Activated naive CD4-positive, alpha-beta T cell treated with Interleukin-2 at 50 U/mL for 16 hours (primary cell): Measurements from ENCODE around the gene GABBR2.
"Not testable (repeated sequence)": the region's sequence is repeated elsewhere in the genome, so short reads cannot be mapped to it uniquely, and the experiment has no call there.

Experiments
- DNase-seq: peaks from one replicate; pipeline ENCODE4 v3.0.0-alpha.2; 2020

Gene GABBR2

DNA sequence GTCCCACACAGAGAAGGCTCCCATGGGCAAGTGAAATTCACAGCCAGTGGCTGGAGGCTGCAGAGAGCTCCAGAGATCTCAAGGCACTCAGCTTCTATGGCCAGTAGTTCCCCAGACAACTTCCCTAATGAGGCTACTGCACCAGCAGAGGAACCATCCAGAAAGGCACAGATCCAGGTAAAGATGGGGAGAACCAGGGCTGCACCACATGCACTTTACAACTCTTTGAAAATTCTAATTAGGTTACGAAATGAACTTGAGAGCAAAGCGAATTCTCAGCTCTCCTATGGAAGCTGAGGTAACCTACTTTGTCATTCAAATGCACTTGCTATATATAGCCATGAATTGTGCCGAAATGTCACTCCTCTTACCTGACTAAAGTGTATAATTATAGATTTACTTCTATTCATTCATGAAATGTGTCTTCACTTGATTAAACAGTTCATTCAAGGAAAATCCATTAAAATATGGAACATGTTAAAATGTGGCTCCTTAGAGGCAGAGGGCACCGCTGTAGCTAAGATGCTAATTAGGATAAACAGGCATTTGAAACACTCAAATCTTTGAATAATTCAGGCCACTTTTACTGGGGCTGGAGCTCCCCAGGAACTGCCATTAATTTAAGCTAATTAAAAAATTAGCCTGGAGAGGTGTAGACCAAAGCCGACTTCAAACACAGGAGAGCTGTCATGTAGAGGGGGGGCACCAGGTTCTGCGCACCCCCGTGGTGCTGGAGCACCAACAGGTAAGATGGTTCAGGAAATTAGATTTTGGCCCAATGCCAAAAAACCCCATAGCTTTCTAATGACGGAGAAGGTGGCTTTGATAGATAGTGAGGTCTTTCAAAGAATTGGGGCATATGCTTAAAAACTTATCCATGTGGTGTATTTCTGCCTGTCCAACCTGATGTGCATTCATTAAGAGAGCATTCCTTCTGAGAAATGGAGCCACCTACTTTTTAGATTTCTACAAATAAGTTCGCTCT, 204.1 kb downstream of the GABBR2 start:
- DNase-seq, result no peak

DNA sequence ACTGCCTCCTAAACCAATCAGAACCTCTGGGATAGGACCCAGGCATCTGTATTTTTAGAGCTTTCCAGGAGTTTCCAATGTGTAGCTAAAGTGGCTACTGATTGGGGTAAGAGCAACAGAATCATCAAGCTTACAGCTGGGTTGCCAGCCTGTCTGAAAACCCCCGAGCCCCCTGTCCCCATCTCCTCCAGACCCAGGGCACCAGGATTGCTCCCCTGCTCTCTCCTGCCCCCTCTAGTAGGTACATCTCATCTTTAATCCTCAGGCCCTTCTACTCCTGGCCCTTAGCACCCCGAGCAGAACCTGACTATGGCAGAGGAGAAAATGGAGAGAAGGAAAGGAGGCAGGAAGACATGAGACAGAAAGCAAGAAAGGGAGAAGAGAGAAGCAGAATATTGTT, 204.9 kb downstream of the GABBR2 start:
- DNase-seq, result no peak

DNA sequence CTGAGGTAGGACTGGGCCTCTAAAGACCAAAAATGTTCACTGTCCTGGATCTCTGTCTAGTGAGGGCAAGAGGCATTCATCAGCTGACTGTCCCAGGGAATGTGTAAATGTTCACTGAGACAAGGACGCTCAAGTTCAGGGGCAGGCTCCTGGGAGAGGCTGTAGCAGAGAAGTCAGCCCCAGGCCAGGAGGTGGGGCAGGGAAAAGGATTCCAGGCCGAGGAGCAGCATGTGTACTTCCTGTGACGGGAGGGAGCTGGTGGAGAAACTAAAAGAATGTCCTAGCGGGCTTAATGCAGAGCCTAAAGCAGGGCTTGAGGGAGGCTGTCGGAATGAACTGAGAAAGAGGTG, 205.8 kb downstream of the GABBR2 start:
- DNase-seq, result no peak

DNA sequence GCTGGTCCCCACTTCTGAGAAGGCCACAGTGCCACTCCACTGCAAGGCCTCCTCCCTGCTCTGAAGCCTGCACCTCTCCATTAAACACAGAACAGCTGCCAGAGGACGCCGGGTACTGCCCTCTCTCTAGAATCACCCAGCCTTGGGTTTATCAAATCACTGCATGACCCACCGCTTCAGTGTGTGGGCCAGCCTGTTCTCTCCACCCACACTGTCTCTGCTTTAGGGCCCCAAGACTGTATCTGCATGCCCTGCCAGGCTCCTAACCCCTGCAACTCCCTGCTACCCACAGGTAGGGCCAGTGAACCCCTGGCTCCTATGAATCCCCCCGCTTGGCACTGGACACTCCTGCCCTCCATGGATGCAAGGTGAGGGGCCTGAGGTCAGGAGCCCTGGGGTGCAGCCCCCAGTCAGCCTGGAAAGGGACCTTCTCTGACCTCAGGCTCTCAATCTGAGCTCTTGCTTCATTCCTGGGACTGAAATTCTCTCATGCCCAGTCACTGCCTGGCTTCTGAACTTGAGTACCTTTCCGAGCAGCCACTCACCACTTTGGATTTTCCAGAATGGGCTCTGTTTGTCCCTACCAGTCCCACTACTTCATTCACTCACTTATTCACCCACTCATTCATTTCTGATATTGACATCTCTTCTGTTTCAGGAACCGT, 206.3 kb downstream of the GABBR2 start:
- no peak for DNase-seq

DNA sequence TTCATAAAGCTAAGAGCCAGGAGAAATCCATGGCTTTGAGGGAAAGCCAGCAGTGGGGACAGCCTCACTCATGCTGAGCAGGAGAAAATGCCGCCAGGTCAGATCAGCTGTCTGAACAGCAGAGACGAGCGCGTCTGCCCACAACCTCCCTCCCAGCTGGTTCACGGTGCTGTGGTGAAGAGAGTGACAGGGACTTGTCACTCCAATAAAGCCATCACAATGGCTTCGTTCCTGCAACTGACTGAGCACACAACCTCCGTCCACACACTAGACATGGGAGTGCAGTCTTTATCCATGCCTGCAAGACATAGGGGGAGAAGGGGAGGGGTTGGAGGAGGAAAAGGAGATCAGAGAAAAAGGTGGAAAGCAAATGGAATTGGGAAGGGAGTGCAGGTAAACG, 206.9 kb downstream of the GABBR2 start:
- DNase-seq, result no peak

DNA sequence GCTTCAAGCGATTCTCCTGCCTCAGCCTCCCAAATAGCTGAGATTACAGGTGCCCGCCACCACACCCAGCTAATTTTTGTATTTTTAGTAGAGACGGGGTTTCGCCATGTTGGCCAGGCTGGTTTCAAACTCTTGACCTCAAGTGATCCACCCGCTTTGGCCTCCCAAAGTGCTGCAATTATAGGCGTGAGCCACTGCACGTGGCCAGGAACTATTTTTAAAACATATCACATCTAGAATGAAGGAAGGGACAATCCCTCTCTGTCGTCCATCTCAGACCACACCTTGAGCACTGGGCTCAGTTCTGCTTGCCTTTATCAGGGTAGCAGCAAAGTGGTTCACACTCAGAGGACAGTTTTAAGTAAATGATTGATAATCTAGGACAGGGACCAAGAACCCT, 207.5 kb downstream of the GABBR2 start:
- not testable (repeated sequence) for DNase-seq

DNA sequence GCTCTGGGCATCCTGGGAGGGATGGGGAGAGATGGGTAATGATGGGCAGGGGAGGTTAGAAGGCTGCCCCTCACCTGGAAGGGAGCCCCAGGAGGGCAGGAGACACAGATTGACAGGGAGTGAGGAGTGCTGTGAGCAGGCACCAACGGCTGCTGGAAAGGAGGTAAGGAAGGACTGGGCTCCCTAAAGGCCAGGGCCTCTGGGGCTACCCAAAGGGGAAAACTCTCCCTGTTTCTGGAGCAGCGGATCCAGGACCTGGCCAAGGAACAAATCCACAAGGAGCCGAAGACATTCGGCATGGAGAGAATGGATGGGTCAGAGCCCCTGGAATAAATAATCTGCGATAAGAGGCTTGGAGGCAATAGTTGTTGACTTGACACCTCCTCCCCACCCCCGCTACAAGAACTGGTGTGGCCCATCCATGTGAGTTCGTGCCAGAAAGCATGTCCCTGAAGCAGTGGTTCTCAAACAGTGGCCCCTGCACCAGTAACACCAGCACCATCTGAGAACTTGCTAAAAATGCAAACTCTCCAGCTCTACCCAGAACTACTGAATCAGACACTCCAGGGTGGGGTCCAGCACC, 208.3 kb downstream of the GABBR2 start:
- DNase-seq, result no peak

DNA sequence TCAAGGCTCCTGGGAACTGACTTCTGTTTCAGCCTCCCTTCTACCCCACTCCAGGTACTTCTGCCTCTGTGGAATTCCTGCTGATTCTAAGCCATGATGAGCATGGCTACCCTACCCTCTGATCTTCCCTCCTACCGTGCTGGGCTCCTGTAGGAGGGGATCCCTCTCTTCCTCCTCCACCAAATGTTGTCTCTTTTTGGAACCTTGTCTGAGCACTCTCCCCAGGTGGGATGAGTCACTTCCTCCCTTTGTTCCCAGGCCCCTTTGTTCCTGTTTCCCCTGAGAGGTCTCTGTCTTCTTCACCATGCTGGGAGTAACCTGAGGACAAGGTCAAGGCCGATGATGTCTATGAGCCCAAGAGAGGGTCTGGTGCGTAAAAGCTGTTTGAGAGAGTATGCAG, 213.2 kb downstream of the GABBR2 start:
- DNase-seq, result no peak

DNA sequence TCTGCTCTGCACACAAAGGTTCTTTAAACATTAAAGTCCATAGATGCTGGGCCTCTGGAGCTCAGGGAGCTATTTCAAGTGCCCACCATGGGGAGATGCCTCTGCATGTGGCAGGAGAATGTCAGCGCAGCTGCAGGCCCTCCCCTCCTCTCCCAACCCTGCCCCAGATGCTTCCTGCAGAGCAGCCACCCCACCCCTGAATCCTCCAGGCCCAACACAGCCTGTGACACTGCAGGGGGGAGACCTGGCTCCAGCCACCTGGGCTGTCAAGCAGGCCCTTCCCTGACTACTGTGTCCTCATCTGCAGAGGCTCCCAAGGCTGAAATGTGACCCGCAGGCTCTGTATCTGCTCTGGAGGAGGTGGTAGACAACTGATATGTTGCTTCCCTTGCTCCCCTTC, 213.9 kb downstream of the GABBR2 start:
- no peak for DNase-seq

DNA sequence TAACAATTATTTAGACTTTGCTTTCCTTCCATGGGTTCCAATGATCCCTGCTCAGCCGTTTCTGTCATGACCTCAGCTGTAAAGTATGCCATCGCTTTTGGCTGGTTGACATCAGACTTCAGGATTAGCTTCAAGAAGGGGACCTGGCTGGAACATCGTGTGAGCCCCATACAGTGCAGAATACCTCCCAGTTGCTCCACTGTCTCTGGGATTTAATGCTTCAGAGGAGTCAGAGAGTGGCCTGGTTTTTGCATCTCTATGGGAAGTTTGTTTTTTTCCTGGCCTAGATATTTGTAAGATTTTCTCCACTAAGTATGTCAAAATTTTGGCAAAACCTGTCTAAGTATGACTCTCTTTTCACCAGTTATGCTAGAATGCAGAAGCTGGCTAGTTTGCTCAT, 216.9 kb downstream of the GABBR2 start:
- no peak for DNase-seq

DNA sequence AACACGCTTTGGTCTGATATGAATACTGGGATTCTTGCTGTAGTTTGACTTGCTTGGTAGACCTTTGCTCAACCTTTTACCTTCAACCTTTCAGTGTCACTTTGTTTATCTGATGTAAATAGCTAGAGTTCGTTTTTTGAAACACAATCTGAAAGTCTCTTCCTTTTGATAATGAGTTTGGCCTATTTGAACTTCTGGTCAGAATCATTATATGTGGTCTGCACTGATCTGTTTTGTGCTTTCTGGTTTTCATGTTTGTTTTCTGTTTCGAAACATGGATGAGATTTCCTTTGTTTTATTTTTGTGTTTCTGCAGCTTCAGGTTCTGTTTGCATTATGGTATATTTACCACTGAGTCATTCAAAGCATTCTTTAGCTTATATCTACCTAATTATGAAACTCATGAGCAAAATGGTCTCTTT, 217.5 kb downstream of the GABBR2 start:
- DNase-seq, result no peak

DNA sequence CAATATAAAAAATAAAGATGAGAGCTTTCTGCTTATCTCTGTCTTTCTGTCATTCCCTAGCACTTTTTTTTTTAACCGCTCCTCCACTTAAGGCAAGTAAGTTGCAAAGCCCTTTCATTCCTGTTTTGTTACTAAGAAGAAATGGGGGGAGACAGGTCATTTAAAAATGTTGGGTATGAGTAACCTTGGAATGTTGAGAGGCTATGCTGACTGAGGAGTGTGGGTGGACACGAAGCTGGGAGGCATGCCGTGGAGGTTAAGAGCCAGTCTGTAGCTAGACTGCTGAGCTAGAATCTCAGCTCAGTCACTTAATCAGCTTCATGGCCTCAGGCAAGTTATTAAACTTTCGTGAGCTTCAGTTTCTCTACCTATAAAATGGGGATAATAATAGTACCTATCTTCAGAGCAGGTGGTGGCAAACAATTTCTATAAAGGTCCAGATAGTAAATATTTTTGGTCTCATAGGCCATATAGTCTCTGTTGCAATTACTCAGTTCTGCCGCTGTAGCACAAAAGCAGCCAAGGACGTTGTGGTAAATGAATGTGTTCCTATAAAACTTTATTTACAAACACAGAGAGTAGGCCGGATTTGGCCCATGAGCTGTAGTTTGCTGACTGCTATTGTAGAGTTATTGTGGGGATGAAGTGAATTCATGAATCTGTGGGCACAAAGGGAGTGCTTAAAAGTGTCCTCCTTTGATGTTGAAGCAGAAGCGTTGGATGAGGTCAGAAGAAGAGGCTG, 220.0 kb downstream of the GABBR2 start:
- no peak for DNase-seq

DNA sequence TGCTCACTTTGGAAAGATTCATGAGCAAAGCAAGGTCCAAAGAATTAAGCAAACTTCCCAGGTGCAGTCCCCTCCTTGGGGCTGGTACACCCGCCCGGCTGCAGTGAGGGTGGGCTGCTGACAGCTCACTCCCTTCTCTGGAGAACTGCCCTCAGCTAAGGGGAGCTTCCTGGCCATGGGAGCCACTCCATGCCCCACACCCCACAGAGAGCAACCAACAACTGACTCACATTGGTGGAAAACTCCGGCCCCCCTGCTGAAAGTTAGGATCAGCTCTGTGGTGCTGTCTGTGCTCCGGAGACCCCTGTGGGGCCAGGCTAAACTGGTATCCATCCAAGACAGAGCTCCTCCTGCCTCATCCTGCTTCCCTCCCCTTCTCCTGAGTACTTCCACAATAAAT, 223.0 kb downstream of the GABBR2 start:
- no peak for DNase-seq

DNA sequence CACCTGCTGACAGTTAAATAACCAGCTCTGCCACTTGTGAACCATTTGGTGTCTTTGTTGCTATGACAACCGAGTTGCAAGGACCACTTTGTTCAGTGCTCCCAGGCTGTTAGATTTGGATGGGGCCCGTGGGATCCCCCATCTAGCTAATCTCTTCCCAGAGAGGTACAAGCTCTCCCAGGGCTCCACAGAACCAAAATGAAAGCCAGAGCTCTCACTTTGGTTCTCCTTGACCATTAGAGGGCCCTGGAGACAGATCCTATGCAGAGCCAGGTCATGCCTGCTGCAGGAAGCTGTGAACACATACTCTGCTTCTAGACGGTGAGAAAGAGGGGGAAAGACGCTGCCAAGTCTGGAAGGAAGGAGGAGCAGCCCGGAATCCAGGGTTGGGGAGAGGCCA, 224.6 kb downstream of the GABBR2 start:
- no peak for DNase-seq

DNA sequence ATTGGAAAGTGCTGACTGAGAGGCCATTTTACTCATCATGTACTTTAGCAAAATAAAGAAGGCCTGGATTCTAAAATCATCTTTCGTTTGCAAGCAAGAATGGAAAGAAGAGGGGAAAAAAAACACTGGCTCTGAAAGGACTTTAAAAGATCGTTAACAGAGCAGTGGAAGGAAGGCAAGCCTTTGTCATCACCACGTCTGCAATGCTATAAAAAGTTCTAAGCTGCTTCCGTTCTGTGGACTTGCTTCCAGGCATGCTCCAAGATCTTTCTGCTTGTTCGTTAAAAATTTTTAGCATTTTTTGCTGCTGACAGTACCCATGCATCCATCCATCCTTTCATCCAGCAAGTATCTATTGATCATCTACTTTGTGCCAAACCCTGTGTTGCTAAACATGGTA, 226.5 kb downstream of the GABBR2 start:
- DNase-seq, result no peak

DNA sequence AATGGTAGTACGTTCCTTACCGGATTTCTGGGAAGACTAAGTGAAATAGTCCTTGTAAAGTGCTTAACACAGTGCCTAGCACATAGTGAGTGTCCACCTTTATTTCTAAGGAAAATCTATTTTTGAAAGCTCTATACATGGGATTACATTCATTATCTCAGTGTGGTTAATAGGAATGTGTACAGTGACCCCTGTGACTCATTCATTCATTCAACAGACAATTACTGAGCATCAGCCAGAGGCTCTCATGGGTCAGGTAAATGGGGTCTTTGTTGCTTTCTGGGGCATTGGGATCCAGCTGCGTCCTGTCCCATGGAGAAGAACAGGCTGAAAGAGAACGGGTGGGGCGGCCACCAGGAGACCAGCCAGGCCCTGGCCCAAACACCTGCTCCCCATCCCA, 227.1 kb downstream of the GABBR2 start:
- DNase-seq, result no peak

DNA sequence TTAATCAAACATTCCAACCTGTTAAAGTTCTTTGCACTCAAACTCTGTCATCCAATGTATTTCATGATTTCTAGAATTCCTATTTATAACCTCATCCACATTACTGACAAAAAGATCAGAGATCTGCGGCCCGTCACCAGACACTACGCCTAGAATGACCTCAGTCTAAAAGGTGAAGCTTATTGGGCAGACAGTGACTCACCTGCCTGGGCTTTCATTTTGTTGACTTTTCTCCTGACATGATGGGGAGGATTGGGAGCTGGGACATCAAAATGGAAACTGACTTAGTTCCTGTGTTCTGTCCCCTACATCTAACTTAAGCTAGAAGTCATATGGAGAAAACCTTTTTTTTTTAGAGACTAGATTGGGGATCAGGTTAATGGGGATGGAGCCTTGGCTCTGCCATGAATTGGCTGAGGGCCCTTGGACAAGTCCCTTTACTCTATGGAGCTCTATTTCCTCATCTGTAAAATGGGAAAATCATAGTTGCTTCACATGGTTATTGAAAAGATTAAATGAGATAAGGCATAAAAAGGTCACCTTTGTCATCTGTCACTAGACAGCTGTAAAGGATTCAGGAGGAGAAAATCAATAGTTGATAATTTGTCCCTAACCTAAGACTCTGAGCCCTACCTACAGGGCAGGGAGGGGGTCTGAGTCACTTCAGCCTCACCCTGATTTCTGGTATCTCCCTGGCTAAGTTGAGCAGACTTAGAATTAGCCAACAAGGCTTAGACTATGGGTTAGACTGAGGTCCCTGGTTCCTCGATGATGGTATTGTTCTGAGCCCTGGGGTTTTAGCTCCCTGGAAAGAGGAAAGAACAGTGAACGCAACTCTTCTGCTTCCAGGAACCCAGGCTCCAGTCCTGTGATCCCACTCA, 228.5 kb downstream of the GABBR2 start:
- DNase-seq, result no peak

DNA sequence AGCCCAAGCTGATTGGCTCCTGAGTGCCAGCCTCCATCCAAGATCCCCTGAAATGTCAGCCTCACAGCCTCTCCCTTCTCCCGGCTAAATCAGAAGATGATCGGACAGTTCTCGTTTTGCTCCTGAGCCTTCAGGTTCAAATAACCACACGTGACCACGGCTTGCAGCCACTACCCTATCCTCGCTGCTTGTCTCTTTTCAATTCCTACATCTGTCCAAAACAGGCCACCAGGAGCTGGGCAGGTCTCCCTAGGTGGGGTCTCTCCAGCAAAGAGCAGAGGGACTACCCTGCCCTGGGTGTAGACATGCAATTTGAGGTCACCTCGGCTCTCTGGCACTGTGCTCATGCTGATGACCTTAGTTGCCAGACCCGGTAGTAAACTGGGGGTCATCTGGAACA, 229.3 kb downstream of the GABBR2 start:
- DNase-seq, result no peak

DNA sequence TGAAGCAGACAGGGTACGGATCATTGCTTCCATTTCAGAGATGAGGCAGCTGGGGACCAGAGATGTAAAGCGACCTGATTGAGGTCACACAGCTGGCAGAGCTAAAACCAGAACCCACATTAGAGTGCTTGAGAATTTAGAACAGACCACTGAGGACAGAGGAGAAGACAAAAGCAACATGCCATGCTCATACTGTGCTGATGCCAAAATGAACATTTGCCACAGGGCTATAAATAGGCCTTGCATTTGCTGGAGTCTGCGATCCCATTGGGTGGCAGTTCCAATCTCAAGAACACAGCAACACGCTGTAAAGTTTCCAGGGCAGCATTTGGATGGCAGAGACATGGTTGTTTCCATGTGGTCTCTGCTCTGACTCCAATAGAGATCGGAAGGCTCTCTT, 230.9 kb downstream of the GABBR2 start:
- no peak for DNase-seq

DNA sequence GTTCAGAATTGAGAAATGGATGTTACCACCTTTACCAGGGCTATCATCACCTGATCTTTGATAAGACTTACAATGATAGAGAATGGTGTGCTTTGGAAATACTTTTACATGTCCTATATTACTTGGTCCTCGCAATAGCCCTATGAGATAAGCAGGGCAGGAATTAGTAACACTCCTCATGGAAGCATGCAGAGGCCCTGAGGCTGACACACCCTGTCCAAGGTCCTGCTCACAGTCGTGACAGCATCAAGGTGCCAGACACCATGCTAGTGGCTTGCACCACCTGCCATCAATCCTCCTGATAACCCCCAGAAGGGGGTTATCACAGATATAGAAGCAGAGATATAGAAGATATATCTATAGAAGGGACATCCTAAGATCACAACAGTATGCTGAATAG, 236.5 kb downstream of the GABBR2 start:
- no peak for DNase-seq

DNA sequence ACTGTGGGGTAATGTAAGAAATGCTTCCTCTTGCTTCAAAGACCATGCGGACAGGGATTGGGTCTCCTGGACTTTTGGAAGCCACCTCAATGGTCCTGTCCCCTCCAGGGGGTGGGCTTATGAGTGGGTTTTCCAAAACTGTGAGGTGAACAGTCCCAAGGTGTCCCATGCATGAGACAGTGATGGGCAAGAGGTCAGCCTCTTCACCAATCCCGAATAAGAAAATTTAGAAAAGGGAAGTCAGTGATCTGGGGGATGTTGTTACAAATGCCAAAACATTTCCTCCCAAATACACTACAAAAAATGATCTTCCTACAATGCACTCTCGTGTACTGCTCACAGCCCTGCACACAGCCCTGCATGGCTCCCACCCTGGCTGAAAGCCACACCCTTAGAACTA, 237.6 kb downstream of the GABBR2 start:
- no peak for DNase-seq

DNA sequence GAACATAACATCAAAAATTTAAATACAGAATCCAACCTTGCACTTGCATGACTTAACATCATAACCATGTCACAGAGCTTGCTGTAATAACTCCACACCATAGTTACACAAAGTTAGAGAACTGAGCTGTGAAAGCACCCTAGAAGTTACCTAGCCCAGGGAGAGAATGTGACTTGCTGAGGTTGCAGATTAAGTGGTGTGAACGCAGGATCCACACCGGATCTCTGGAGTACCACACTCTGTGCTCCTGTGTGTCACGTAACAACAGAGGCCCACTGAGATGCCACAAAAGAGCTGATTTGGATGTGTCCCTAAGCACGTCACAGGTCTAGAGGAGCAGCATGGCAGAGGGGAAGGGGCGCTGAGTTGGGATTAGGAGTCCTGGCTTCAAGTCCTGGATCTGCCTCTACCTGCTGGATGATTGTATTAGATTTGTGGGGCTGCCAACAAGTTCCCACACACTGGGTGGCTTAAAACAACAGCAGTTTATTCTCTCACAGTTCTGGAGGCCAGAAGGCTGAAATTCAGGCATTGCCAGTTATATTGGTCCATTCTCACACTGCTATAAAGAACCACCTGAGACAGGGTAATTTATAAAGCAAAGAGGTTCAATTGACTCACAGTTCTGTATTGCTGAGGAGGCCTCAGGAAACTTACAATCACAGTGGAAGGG, 240.0 kb downstream of the GABBR2 start:
- DNase-seq, result no peak
